Gastrocnemius medialis (tissue), 4 donors: Measurements from ENCODE around the gene LBX1.

ENCODE experiments used
- CTCF ChIP-seq, 5 experiments: fragments of 450-650 bp in 3 of 5; fragments of 200-600 bp in 2 of 5; sonication (generic) in 2 of 5; IDR thresholded peaks in 4 of 5; conservative IDR thresholded peaks in 1 of 5; 1 replicate in 4 of 5; 2 replicates in 1 of 5; pipeline ENCODE4 v1.5.1; 2016 to 2019; ENCODE audit warnings: antibody characterized with exemption in 5 of 5, mild to moderate bottlenecking in 3 of 5, moderate library complexity in 3 of 5
- POLR2A ChIP-seq, 2 donors: fragments of 450-650 bp; IDR thresholded peaks; one replicate each; pipeline ENCODE4 v1.6.1; 2017; ENCODE audit warnings: antibody characterized with exemption in 2 of 2, mild to moderate bottlenecking in 2 of 2, moderate library complexity in 2 of 2

- TF ChIP-seq POLR2A (IDR thresholded peaks at IDR 0.05) (no peak), CTCF (IDR thresholded peaks at IDR 0.05 in 4 of 5, conservative IDR thresholded peaks at IDR 0.05 in 1 of 5) (no peak)
Observed at GRCh38 chr10:101233863-101234262, 4.6 kb upstream of the LBX1 start.
